ENCODE data around the gene UBE2QL1. TPM values are rescaled to one million over a fixed set of nuclear protein-coding genes. Genes with fewer than 3 reads are reported as not detected.

Gene UBE2QL1
- total and polyA plus RNA-seq, 8 donors: 0.58 to 6.1 (median 0.95) TPM; not detected in 1

GRCh38 chr5:6423327-6424109 lies 25.1 kb upstream of the UBE2QL1 start:
- Histone ChIP-seq H3K36me3 (no peaks in the 10 kb centered on the region), H3K27me3 (peaks cover 0 to 13% (median 3%) of the 10 kb centered on the region in 3 donors), H3K4me1 (peaks cover 0 to 10% (median 4%) of the 10 kb centered on the region in 4 donors), H3K27ac (no peak overlapping the region), H3K9me3 (no peaks in the 10 kb centered on the region), H3K4me3 (no peak overlapping the region)
- intact Hi-C loops (cut with DNase I; ENCODE audit: low total_unique reads): no loop called here
- 67 to 78% (median 73%) methylated on average over 11 to 13 of the region's 13 CpGs for WGBS, 5 donors
- DNase-seq: no peak
- TF ChIP-seq POLR2AphosphoS5 (IDR thresholded peaks at IDR 0.05): no peak
- no peak for TF ChIP-seq EP300 (IDR thresholded peaks at IDR 0.05)
- no peak for TF ChIP-seq POLR2A (IDR thresholded peaks at IDR 0.05)
- TF ChIP-seq, protein P1, sequence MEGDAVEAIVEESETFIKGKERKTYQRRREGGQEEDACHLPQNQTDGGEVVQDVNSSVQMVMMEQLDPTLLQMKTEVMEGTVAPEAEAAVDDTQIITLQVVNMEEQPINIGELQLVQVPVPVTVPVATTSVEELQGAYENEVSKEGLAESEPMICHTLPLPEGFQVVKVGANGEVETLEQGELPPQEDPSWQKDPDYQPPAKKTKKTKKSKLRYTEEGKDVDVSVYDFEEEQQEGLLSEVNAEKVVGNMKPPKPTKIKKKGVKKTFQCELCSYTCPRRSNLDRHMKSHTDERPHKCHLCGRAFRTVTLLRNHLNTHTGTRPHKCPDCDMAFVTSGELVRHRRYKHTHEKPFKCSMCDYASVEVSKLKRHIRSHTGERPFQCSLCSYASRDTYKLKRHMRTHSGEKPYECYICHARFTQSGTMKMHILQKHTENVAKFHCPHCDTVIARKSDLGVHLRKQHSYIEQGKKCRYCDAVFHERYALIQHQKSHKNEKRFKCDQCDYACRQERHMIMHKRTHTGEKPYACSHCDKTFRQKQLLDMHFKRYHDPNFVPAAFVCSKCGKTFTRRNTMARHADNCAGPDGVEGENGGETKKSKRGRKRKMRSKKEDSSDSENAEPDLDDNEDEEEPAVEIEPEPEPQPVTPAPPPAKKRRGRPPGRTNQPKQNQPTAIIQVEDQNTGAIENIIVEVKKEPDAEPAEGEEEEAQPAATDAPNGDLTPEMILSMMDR (IDR thresholded peaks at IDR 0.05): no peak

GRCh38 chr5:6424110-6424659 lies 24.5 kb upstream of the UBE2QL1 start:
- H3K27me3 ChIP-seq: peaks cover 0 to 13% (median 3%) of the 10 kb centered on the region in 3 donors
- DNase-seq: no peak
- intact Hi-C loops (cut with DNase I; ENCODE audit: low total_unique reads): no loop called here
- H3K4me3 ChIP-seq: no peak overlapping the region
- no peaks in the 10 kb centered on the region for H3K36me3 ChIP-seq
- TF ChIP-seq, protein P1 (IDR thresholded peaks at IDR 0.05): no peak
- TF ChIP-seq EP300 (IDR thresholded peaks at IDR 0.05) (no peak), POLR2AphosphoS5 (IDR thresholded peaks at IDR 0.05) (no peak), POLR2A (IDR thresholded peaks at IDR 0.05) (no peak)
- no peaks in the 10 kb centered on the region for H3K9me3 ChIP-seq
- H3K4me1 ChIP-seq: peaks cover 0 to 3% (median 1%) of the 10 kb centered on the region in 4 donors
- H3K27ac ChIP-seq: no peak overlapping the region
- WGBS, 5 donors: 79 to 87% (median 84%) methylated on average over 7 to 8 of the region's 8 CpGs

DNA sequence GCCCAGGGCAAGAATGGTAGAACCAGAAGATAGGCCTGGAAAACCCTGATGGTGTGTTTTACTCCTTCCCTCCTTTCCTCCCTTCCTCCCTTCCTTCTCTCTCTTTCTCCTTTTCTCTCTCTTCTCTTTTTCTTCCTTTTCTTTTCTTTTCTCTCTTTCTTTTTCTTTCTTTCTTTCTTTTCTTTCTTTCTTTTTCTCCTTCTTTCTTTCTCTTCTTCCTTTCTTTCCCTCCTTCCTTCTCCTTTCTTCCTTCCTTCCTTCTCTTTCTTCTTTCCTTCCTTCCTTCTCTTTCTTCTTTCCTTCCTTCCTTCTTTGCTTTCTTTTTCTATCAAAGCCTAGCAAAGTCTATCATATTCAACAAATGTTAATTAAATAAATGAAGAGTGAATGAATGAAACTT lies 24.0 kb upstream of the UBE2QL1 start:
- intact Hi-C loops (cut with DNase I; ENCODE audit: low total_unique reads): no loop called here
- Histone ChIP-seq H3K27me3 (peaks cover 0 to 13% (median 3%) of the 10 kb centered on the region in 3 donors), H3K9me3 (no peaks in the 10 kb centered on the region), H3K4me1 (no peaks in the 10 kb centered on the region), H3K27ac (no peak overlapping the region), H3K4me3 (no peak overlapping the region), H3K36me3 (no peaks in the 10 kb centered on the region)
- TF ChIP-seq POLR2A (IDR thresholded peaks at IDR 0.05): no peak
- TF ChIP-seq POLR2AphosphoS5 (IDR thresholded peaks at IDR 0.05): no peak
- no peak for TF ChIP-seq EP300 (IDR thresholded peaks at IDR 0.05)
- TF ChIP-seq, protein P1 (IDR thresholded peaks at IDR 0.05): no peak
- no peak for DNase-seq

DNA sequence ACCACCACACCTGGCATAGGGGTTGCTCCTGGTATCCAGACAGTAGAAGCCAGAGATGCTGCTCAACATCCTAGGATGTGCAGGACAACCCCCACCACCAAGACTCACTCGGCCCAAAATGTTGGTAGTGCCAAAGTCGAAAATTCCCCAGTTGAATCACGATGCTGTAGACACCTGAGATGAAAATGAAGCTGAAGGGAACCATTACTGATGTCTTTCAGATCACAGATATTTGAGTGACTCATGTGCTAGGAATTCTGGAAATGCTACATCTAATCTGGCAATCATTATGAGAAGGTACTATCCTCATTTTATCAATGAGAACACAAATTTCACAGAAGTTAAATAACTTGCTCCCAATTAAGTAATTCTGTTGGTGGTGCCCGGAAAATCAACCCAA lies 21.0 kb upstream of the UBE2QL1 start:
- H3K4me3 ChIP-seq: no peak overlapping the region
- intact Hi-C loops (cut with DNase I; ENCODE audit: low total_unique reads): no loop called here
- 78 to 88% (median 83%) methylated on average over 4 of the region's 4 CpGs for WGBS, 5 donors

More for the DNA sequence above, 21.0 kb upstream of the UBE2QL1 start:
- Histone ChIP-seq H3K27me3 (peaks cover 0 to 32% (median 3%) of the 10 kb centered on the region in 3 donors), H3K4me1 (no peaks in the 10 kb centered on the region), H3K9me3 (no peaks in the 10 kb centered on the region), H3K27ac (no peak overlapping the region), H3K36me3 (no peaks in the 10 kb centered on the region)
- no peak for TF ChIP-seq EP300 (IDR thresholded peaks at IDR 0.05)
- no peak for TF ChIP-seq POLR2A (IDR thresholded peaks at IDR 0.05)
- TF ChIP-seq, protein P1 (IDR thresholded peaks at IDR 0.05): no peak
- TF ChIP-seq POLR2AphosphoS5 (IDR thresholded peaks at IDR 0.05): no peak
- no peak for DNase-seq
